NCI-H510A (cell line): ENCODE data around the gene CDC42EP5.
"Not testable (repeated sequence)": the region's sequence is repeated elsewhere in the genome, so short reads cannot be mapped to it uniquely, and the experiment has no call there.

Source experiments
- DNase-seq: peaks from one replicate; lab custom pipeline; 2025; lab: John Stamatoyannopoulos, UW

CDC42EP5 gene

DNA sequence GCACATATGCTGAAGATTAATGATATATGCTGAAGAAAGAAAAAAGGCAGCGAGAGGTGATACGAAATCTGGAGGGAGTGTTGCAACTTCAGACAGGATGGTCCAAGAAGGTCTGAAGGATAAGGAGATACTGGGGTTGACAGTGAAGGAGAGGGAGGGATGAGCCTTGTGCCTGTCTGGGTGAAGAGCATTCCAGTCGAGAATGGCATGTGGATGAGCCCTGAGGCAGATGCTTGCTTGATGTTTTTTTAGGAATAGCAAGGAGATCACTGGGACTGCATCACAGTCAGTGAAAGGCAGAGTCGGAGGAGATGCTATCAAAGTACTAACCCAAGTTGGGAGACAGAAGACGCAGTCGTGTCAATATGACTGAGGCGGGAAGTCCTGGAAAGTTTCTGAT lies 16.2 kb upstream of the CDC42EP5 start:
- DNase-seq, result no peak

DNA sequence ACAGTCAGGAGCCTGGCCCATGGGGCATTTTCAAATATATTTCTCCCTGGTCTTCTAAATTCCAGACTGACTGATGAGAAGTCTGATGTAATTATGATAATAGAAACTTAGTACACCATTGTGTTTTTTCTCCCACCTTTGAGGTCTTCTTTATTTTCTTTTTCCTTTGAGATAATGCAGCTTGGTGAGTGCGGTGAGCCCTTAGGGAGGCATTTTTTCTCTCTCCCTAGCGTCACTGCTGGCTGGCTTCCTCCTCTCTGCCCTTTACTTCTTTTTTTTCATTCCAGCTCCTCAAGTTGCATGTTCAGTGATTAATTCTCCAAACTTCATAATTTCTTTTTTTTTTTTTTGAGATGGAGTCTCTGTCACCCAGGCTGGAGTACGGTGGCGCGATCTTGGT lies 12.8 kb upstream of the CDC42EP5 start:
- DNase-seq, result no peak

DNA sequence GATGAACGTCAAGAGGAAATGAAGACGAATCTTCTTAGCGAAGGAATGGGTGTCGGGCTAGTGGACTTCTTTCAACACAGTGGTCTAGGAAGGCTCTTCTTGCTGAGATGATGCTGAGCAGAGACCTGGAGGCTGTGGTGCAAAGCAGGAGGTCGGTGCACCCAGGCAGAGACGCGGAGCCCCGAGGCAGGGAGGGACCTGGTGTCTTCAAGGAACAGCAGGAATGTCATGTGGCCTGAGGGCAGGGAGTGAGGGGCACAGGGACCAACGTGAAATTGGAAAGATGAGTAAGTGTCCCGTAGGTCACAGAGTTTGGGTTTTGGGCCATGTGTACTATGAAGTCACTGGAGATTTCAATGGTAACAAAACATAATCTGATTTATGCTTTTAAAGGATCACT lies 11.4 kb upstream of the CDC42EP5 start:
- DNase-seq, result no peak

DNA sequence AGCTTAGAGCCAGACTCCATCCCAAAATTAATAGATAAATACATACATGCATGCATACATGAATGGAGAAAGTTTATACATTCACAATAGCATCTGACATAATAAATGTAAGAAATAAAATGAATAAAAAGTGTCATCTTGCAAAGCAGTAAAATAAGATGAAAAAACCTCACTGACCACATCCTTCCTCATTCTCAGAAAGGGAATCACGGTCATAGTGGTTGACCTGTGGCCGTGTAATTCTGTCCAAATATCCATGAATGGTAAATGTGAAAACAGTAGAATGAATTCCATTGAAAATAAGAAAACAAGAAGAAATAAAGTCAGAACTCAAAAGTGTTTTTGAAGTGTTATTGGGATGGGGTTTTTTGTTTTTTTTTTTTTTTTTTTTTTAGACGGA lies 9.8 kb upstream of the CDC42EP5 start:
- no peak for DNase-seq

DNA sequence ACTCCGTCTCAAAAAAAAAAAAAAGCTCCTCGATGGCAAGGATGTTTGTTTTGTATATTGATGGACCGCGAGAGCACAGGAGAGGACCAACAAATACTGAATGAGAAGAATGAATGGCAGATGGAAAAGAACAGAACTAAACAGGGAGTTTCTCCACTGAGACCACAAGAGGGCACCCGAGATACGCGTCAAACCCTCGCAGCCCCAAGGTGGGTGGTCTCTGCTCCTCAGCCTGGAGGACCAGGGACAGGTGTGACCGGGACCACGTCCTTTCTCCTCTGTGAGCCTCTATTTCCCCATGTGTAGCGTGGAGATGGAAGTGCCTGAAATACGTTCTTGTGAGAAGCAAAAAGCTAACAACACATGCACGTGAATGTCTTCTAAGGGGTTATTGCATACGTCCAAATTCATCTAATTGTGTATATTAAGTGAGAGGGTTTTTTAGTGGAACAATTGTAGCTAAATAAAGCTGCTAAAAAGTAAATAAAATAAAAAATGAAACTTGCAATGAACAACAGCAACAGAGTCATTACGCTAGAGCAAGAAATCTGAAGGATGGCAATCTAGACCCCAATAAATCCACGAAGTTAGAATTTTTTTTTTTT lies 8.3 kb upstream of the CDC42EP5 start:
- peak; percentile 16 for DNase-seq

DNA sequence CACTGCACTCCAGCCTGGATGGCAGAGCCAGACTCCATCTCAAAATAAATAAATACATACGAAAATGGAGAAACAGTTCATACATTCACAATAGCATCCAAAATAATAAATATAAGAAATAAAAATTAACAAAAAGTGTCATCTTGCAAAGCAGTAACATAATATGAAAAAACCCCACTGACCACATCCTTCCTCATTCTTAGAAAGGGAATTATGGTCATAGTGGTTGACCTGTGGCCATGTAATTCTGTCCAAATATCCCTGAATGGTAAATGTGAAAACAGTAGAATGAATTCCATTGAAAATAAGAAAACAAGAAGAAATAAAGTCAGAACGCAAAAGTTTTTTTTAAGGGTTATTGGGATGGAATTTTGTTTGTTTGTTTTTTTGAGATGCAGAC lies 7.0 kb upstream of the CDC42EP5 start:
- no peak for DNase-seq

DNA sequence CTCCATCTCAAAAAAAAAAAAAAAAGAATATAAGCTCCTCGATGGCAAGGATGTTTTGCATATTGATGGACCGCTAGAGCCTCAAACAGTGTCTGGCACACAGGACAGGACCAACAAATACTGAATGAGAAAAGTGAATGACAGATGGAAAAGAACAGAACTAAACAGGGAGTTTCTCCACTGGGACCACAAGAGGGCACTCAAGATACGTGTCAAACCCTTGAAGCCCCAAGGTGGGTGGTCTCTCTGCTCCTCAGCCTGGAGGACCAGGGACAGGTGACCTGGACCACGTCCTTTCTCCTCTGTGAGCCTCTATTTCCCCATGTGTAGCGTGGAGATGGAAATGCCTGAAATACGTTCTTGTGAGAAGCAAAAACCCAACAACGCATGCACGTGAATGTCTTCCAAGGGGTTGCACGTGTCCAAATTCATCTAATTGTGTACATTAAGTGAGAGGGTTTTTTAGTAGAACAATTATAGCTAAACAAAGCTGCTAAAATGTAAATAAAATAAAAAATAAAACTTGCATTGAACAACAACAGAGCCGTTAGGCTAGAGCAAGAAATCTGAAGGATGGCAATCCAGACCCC lies 5.7 kb upstream of the CDC42EP5 start:
- no peak for DNase-seq

DNA sequence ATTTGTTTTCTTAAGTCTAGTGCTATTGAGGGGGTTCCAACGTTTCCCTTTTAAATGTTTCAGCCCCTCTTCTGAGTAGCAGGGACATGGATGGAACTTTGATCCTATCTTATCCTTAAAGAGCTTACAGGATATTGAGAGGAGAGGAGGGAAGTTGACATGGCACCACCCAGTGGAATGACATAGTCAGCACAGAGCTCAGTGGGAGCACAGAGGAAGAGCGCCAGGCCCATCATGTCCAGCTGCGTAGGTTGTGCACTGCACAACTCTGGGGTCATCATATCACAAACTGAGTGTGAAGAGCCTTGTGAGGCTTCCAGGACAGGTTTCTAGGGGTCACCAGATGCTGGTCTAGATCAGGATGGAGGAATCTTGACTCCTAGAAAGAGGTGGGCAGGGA lies 4.6 kb upstream of the CDC42EP5 start:
- DNase-seq, result no peak

DNA sequence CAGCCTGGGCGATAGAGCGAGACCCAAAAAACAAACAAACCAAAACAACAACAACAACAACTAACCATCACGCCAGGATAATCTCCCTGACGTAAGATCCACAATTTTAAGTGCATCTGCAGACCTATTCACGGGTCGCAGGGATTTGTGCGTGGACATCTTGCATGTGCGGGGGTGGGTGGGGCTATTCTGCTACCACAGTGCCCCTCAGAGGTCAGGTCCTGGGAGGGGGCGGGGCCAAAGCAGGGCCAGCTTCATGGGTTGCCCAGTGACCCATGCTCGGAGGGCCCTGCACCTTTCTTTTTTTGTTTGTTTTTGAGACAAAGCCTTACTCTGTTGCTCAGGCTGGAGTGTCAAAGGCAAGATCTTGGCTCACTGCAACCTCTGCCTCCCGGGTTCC lies 2.6 kb upstream of the CDC42EP5 start:
- DNase-seq, result no peak

DNA sequence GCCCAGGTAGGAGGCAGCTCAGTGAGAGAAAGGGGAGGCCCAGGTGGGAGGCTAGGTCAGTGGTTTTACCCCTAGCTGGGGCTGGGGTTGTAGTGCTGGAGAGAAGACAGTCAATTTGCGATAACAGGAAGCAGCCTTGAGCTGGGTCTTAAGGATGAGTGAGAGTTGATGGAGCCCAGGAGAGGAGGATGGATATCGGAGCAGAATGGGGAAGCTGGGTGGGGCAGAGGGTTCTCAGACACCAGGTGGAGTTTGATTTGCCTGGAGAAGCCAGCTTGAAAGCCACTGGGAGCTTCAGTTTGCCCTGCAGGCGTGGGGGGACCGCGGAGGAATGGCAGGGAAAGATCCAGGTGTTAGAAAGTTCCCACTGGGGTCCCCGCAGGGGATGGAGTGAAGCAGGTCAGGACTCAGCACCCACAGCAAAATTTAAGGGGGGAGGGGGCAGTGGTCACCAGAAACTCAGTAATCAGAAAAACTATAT lies 836 bp upstream of the CDC42EP5 start:
- no peak for DNase-seq

DNA sequence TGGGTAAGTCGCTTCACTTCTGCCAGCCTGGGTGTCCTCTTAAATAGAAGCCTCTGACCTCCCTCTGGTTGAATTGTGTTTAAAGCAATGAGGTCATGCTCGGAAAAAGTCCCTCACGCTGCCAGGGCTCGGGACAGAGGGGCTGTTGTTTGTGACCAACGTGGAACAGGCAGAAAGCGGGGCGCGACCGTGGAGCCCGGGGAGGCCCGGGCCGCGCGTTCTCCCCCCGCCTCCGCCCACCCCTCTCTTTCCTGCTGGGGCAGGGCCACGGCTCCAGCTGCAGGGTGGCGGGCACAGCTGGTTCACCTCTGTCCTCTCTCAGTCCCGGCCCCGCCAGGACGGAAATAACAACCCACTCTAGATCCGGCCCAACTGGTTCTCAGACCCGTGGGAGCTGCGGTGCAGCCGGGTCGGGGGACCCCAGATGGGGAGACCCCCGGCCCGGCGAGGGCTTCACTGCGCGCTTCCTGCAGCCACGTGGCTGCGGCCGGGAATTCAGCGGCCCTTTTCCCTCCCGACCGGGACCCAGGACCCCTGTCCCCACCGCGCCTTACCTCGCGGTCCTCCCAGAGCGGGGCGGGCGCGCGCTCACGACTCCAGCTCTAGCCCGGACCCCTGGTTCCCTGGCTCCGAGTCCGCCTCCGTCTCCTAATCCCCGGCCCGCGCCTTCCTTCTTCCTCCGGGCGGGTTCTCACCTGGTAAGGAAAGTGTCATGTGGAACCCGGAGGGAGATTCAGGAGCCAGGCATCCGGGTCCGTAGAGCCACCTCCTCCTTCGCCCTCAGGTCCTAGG lies 1.9 kb downstream of the CDC42EP5 start:
- DNase-seq, result no peak

DNA sequence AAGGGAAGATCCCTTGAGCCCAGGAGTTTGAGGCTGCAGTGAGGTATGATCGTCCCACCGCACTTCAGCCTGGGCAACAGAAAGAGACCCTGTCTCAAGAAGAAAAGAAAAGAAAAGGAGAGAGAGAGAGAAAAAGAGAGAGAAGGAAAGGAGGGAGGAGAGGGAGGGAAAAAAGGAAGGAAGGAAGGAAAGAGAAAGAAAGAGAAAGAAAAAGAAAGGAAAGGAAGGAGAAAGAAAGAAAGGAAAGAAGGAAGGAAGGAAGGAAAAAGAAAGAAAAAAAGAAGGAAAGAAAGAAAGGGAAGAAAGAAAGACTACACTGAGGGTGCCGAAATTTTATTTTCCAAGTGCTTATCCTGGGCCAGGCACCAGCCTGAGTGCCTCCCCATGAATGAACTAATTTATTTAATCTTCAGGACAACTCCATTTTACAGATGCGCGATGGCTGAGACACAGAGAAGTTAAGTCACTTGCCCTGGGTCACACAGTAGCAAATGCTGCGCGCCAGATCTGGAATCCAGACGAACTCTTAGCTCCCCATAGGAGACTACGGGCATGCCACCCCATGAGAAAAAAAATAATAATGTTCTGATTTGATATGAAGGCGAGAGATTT lies 2.7 kb downstream of the CDC42EP5 start:
- no peak for DNase-seq

DNA sequence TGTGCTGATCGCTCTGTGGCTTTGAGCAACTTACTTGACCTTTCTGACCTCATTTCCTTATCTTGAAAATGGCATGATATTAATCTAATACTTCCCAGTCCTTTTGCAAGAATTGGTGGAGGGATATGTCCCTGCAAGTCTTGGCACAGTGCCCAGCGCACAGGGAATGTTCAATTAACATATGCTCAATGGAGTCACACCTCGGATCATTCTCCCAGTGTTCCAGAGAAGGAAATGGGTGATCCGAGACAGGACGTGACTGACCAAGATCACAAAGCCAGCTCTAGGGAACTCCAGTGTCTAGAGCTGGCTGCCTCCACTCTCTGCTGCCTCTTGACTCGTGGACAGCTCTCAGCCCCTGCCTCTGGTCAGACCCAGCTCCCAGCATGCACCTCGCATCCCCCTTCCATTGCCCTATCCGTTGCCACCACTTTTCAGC lies 3.6 kb downstream of the CDC42EP5 start:
- no peak for DNase-seq

DNA sequence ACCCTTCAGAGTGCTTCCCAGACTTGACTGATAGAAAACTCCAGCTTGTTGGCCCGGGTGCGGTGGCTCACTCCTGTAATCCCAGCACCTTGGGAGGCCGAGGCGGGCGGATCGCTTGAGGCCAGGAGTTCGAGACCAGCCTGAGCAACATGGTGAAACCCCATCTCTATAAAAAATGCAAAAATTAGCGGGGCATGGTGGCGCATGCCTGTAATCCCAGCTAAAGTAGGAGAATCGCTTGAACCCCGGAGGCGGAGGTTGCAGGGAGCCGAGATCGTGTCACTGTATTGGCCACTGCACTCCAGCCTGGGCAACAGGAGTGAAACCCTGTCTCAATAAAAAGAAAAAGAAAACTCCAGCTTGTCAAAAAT lies 7.0 kb downstream of the CDC42EP5 start:
- DNase-seq, result not testable (repeated sequence)

DNA sequence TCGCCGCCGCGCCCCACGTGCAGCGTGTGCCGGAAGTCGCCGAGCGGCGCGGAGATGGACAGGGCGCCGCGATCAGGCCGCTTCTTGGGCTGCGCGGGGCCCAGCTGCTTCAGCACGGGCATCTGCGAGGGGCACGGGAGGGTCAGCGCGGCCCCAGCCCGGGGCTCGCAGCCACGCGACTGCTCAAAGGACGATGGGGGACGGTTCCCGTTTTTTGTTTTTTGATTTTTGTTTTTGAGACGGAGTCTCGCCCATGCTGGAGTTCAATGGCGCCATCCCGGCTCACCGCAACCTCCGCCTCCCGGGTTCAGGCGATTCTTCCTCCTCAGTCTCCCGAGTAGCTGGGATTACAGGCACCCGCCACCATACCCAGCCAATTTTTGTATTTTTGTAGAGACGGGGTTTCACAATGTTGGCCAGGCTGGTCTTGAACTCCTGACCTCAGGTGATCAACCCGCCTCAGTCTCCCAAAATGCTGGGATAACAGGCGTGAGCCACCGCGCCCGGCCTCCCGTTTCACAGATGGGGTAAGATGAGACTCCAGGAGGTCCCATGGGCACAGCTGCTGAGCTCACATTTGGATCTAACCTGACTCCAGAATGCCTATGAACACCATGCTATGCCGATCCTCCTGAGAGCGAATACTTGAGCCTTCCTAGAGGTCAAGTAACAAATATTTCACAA lies 7.5 kb downstream of the CDC42EP5 start:
- DNase-seq, result no peak

DNA sequence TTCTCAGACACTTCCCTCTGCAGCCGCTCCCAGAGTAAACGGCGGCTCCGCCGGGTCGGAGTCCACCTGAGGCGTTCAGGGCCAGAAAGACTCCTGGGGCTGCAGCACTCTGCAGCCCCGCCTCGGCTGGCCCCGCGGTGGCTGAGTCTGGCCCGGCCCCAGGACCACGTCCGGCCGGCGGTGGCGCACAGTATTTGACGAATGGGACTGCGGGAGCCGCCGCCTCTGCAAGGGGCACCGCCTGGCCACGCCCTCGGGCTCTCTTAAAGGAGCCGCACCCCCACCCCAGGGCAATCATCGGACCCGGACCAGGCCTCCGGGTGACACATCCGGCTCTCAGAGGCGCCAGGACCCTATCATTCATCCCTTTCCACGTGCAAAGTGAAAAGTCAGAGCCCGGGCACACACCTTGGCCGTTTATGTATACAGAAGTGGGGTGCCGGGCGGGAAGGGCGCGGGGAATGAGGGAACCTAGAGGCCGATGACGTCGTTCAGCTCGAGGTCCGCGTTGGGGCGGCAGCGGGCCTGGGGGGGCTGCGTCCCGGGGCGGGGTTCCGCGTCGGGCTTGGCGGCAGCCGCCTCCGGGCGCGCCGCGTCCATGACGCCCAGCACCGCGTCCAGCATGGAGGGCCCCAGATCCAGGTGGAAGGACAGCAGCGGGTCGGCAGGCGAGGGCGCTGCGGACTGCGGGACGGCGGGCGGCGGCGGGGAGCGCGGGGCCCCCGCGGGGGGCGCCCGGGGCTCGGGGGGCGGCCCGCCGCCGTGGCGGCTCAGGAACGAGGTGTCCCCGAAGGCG lies 8.3 kb downstream of the CDC42EP5 start:
- peak; percentile 60 for DNase-seq

DNA sequence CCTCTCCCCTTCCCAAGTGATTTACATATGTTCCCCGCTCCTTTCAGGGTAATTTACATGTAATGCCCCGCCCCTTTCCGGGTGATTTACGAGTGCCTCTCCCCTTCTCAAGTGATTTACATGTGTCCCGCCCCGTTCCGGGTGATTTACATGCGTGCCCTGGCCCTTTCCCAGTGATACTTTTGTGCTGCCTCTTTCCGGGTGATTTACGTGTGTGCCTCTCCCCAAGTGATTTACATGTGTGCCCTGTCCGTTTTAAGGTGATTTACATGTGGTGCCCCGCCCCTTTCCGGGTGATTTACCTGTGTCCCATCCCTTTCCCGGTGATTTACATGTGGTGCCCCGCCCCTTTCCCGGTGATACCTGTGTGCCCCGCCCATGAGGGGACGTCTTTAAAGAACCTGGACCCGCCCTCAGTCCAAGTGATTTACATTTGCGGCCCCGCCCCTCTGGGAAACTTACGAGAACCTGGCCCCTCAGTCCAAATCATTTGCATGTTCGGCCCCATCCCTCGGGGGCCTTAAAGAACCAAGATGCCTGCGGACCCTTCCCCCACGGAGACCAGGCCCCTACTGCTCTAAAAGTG lies 9.0 kb downstream of the CDC42EP5 start:
- DNase-seq, result peak; percentile 79

DNA sequence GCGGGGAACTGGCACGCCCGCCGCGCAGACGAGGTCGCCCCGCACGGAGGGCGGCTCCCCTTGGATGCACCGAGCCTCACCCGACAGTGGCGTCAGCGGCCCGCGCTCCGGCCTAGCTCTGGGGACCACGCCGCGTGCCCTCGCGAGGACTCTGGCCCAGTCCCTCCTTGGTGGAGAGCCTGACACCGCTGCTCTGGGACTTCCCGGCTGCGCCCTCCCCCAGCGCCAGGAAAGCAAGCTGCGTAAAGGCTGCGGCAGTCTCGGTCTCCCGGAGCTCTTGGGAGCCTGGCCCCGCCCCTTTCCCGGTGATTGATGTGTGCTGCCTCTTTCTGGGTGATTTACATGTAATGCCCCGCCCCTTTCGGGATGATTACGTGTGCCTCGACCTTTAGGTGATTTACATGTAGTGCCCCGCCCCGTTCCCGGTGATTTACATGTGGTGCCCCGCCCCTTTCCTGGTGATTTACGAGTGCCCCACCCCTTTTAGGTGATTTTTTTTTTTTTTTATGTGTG lies 9.5 kb downstream of the CDC42EP5 start, which contains the start of gene LENG9:
Gene LENG9 (minus strand): TSS at position 248 of the 513 bp plus-strand sequence. CDS start 252 bp downstream, outside the sequence.
- peak; percentile 61 for DNase-seq

DNA sequence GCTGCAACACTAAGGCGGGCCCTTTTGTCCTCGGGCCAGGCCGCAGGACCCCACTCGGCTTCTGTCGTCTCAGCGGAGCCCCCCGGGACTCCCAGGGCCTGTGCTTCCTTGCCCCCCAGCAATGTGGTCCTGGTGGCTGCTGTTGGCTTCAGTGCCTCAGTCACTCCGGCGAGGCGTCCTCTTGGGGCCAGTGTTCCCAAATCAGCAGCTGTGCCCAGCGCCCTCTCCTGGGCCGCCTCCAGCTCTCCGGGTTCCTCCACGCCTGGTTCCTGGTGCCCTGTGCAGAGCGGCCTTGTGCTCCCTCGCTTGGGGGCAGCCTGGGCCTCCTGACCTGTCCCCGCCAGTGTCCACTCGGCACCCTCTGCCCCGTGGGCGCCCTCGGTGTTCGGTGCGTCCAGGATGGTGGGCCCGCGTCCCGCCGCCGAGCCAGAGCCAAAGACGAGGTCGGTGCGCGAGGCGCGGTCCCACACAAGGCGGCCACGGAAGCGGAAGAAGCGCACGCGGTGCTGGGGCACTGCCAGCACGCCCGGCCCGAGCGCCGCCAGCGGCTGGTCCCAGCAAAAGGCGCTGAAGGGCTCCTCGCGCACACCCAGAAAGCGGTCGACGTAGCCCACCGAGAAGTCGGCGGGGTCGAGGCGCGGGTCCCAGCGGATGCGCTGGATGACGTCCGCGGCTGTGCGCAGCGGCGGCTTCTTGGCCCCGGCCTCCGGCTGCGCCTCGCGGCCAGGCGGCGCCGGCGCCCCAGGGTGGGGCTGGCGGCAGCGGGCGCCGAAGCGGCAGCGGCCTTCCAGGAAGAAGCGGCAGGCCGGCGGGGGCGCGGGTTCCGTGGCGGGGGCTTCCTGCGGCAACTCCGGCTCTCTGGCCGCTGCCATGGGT lies 10.2 kb downstream of the CDC42EP5 start:
- DNase-seq, result no peak
